ENCODE measurements around the gene PIP4K2C.

PIP4K2C gene

GRCh38 chr12:57593187-57593586, 2.2 kb downstream of the PIP4K2C start:
- H3K27me3 ChIP-seq (ENCODE audit: control insufficient read depth, insufficient read depth, low read length) = no peaks in the 10 kb centered on the region
- peaks cover 7% of the 10 kb centered on the region for H3K4me1 ChIP-seq (ENCODE audit: control insufficient read depth, insufficient read depth, low read length)
- peaks cover 10% of the 10 kb centered on the region for H3K36me3 ChIP-seq (ENCODE audit: control insufficient read depth, insufficient read depth, low read length)
- H3K9ac ChIP-seq (ENCODE audit: low read length) = no peak overlapping the region
- H3K4me3 ChIP-seq (ENCODE audit: low read length) = no peak overlapping the region
- H3K27ac ChIP-seq (ENCODE audit: low read depth, low read length) = no peak overlapping the region

DNA sequence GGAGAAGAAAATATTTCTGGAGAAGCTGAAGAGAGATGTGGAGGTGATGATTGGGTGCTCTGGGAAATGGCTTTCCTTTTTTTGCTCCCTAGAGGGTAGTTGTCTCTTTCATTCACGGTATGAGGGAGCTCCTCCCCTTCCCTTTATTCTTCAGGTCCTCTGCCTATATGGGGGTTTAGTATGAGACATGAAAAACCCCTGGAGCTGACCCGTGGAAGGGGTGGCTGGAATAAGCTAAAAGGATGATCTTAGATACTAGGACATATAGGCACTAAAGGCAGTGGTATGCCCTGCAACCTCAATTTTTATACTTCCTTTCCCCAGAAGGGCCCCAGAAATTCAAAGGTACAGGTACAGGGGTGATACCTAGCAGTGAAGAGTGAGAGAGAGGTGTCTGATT, 9.4 kb downstream of the PIP4K2C start:
- no peak overlapping the region for H3K4me3 ChIP-seq (ENCODE audit: low read length)
- H3K9ac ChIP-seq (ENCODE audit: low read length) = no peak overlapping the region
- H3K36me3 ChIP-seq (ENCODE audit: control insufficient read depth, insufficient read depth, low read length) = peaks cover 24% of the 10 kb centered on the region
- H3K27me3 ChIP-seq (ENCODE audit: control insufficient read depth, insufficient read depth, low read length) = no peaks in the 10 kb centered on the region
- H3K4me1 ChIP-seq (ENCODE audit: control insufficient read depth, insufficient read depth, low read length) = peaks cover 3% of the 10 kb centered on the region
- H3K27ac ChIP-seq (ENCODE audit: low read depth, low read length) = no peak overlapping the region

GRCh38 chr12:57602544-57602943, 11.6 kb downstream of the PIP4K2C start:
- Histone ChIP-seq H3K27me3 (ENCODE audit: control insufficient read depth, insufficient read depth, low read length) (no peaks in the 10 kb centered on the region), H3K4me3 (ENCODE audit: low read length) (no peak overlapping the region), H3K4me1 (ENCODE audit: control insufficient read depth, insufficient read depth, low read length) (peaks cover 6% of the 10 kb centered on the region), H3K9ac (ENCODE audit: low read length) (no peak overlapping the region), H3K36me3 (ENCODE audit: control insufficient read depth, insufficient read depth, low read length) (peaks cover 17% of the 10 kb centered on the region), H3K27ac (ENCODE audit: low read depth, low read length) (no peak overlapping the region)

DNA sequence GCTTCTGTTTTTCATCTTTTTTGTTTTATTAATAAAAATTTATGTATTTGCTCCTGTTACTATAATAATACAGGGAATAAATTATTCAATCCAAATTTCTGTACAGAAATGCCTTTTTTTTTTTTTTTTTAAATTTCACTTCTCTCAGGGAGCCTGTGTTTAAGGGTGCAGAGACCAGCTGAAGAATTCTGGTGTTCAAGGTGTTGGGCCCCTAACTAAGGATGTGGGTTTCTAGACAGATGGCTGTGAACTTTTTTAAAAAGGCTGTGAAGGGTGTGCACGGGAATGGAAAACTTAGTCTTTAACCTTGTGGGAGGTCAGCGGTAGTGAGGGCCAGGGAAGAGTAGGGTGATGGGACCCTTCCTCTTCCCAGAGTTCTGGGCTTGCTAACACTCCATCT, 12.3 kb downstream of the PIP4K2C start:
- Histone ChIP-seq H3K27ac (ENCODE audit: low read depth, low read length) (peak overlapping the region; percentile 95), H3K9ac (ENCODE audit: low read length) (no peak overlapping the region), H3K4me3 (ENCODE audit: low read length) (no peak overlapping the region), H3K4me1 (ENCODE audit: control insufficient read depth, insufficient read depth, low read length) (peaks cover 6% of the 10 kb centered on the region), H3K27me3 (ENCODE audit: control insufficient read depth, insufficient read depth, low read length) (no peaks in the 10 kb centered on the region), H3K36me3 (ENCODE audit: control insufficient read depth, insufficient read depth, low read length) (peaks cover 17% of the 10 kb centered on the region)

- Histone ChIP-seq H3K27me3 (ENCODE audit: control insufficient read depth, insufficient read depth, low read length) (no peaks in the 10 kb centered on the region), H3K36me3 (ENCODE audit: control insufficient read depth, insufficient read depth, low read length) (peaks cover 15% of the 10 kb centered on the region), H3K27ac (ENCODE audit: low read depth, low read length) (peak overlapping the region; percentile 95), H3K4me3 (ENCODE audit: low read length) (peak overlapping the region; percentile 72), H3K4me1 (ENCODE audit: control insufficient read depth, insufficient read depth, low read length) (peaks cover 7% of the 10 kb centered on the region), H3K9ac (ENCODE audit: low read length) (peak overlapping the region; percentile 74)
Measured at GRCh38 chr12:57603815-57604453, 12.9 kb downstream of the PIP4K2C start.

GRCh38 chr12:57604454-57604991, 13.5 kb downstream of the PIP4K2C start, which contains the start of gene DTX3:
Gene DTX3 (plus strand): TSS chr12:57604824. CDS start chr12:57606518, 1,694 bp downstream.
- Histone ChIP-seq H3K27ac (ENCODE audit: low read depth, low read length) (peak within 1 kb of the TSS; percentile 95), H3K27me3 (ENCODE audit: control insufficient read depth, insufficient read depth, low read length) (no peaks in the 10 kb centered on the region), H3K4me1 (ENCODE audit: control insufficient read depth, insufficient read depth, low read length) (peaks cover 13% of the 10 kb centered on the region), H3K36me3 (ENCODE audit: control insufficient read depth, insufficient read depth, low read length) (peaks cover 13% of the 10 kb centered on the region), H3K9ac (ENCODE audit: low read length) (peak within 1 kb of the TSS; percentile 75), H3K4me3 (ENCODE audit: low read length) (peak within 1 kb of the TSS; percentile 73)

GRCh38 chr12:57604992-57605810, 14.2 kb downstream of the PIP4K2C start:
- Histone ChIP-seq H3K4me1 (ENCODE audit: control insufficient read depth, insufficient read depth, low read length) (peaks cover 13% of the 10 kb centered on the region), H3K36me3 (ENCODE audit: control insufficient read depth, insufficient read depth, low read length) (peaks cover 7% of the 10 kb centered on the region), H3K9ac (ENCODE audit: low read length) (peak overlapping the region; percentile 75), H3K4me3 (ENCODE audit: low read length) (peak overlapping the region; percentile 73), H3K27me3 (ENCODE audit: control insufficient read depth, insufficient read depth, low read length) (no peaks in the 10 kb centered on the region), H3K27ac (ENCODE audit: low read depth, low read length) (peak overlapping the region; percentile 95)

DNA sequence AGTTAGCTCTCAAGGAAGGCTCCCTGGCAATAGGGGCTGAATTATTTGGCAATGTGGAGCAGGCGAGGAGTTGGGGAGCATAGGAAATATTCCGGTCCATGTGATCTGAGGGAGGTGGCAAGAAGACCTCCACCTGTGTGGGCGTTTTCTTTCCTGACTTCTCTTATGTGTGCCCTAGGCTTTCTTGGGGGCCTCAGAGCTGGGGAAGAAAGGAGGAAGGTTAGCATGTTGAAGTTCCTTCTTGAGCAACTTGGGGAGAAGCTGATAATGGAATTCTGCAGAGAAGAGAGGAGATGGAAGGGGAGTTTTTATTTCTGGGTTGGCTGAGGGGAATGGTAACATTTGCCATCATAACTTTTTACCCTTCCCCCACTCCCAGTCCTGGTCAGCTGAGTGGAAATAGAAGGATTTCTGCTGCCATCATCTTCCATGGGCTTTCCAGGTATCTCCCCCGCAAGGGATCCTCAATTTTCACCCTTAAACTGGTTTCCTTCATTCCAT, 14.9 kb downstream of the PIP4K2C start:
- Histone ChIP-seq H3K36me3 (ENCODE audit: control insufficient read depth, insufficient read depth, low read length) (peaks cover 5% of the 10 kb centered on the region), H3K9ac (ENCODE audit: low read length) (no peak overlapping the region), H3K27me3 (ENCODE audit: control insufficient read depth, insufficient read depth, low read length) (no peaks in the 10 kb centered on the region), H3K27ac (ENCODE audit: low read depth, low read length) (peak overlapping the region; percentile 95), H3K4me1 (ENCODE audit: control insufficient read depth, insufficient read depth, low read length) (peaks cover 13% of the 10 kb centered on the region), H3K4me3 (ENCODE audit: low read length) (peak overlapping the region; percentile 39)

GRCh38 chr12:57606399-57606798, 15.4 kb downstream of the PIP4K2C start:
- no peak overlapping the region for H3K4me3 ChIP-seq (ENCODE audit: low read length)
- peaks cover 3% of the 10 kb centered on the region for H3K36me3 ChIP-seq (ENCODE audit: control insufficient read depth, insufficient read depth, low read length)
- H3K9ac ChIP-seq (ENCODE audit: low read length) = no peak overlapping the region
- peaks cover 14% of the 10 kb centered on the region for H3K4me1 ChIP-seq (ENCODE audit: control insufficient read depth, insufficient read depth, low read length)
- peak overlapping the region; percentile 95 for H3K27ac ChIP-seq (ENCODE audit: low read depth, low read length)
- H3K27me3 ChIP-seq (ENCODE audit: control insufficient read depth, insufficient read depth, low read length) = no peaks in the 10 kb centered on the region

DNA sequence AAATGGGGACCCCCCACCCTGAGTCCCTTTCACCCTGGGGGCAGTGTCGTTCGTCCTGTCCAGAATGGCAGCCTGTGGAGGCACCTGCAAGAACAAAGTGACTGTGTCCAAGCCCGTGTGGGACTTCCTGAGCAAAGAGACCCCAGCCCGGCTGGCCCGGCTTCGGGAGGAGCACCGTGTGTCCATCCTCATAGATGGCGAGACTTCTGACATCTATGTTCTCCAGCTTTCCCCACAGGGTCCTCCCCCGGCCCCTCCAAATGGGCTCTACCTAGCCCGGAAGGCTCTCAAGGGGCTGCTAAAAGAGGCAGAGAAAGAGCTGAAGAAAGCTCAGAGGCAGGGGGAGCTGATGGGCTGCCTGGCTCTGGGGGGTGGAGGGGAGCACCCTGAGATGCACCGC, 15.8 kb downstream of the PIP4K2C start:
- Histone ChIP-seq H3K4me3 (ENCODE audit: low read length) (no peak overlapping the region), H3K36me3 (ENCODE audit: control insufficient read depth, insufficient read depth, low read length) (peaks cover 3% of the 10 kb centered on the region), H3K9ac (ENCODE audit: low read length) (no peak overlapping the region), H3K27me3 (ENCODE audit: control insufficient read depth, insufficient read depth, low read length) (no peaks in the 10 kb centered on the region), H3K27ac (ENCODE audit: low read depth, low read length) (no peak overlapping the region), H3K4me1 (ENCODE audit: control insufficient read depth, insufficient read depth, low read length) (peaks cover 14% of the 10 kb centered on the region)

- H3K27ac ChIP-seq (ENCODE audit: low read depth, low read length) = peak overlapping the region; percentile 100
- peaks cover 27% of the 10 kb centered on the region for H3K4me1 ChIP-seq (ENCODE audit: control insufficient read depth, insufficient read depth, low read length)
- no peak overlapping the region for H3K9ac ChIP-seq (ENCODE audit: low read length)
- H3K36me3 ChIP-seq (ENCODE audit: control insufficient read depth, insufficient read depth, low read length) = peaks cover 3% of the 10 kb centered on the region
- no peak overlapping the region for H3K4me3 ChIP-seq (ENCODE audit: low read length)
- H3K27me3 ChIP-seq (ENCODE audit: control insufficient read depth, insufficient read depth, low read length) = no peaks in the 10 kb centered on the region
Measured at GRCh38 chr12:57607958-57608663, 17.1 kb downstream of the PIP4K2C start.
